NCI-H446 treated with DMSO at 0.1 percent for 48 hours (cell line): ENCODE measurements around the gene TBC1D5.
"Not testable (repeated sequence)": the region's sequence is repeated elsewhere in the genome, so short reads cannot be mapped to it uniquely, and the experiment has no call there.

ENCODE experiments used
- DNase-seq: peaks from one replicate; lab custom pipeline; 2025; lab: John Stamatoyannopoulos, UW

Gene TBC1D5

DNA sequence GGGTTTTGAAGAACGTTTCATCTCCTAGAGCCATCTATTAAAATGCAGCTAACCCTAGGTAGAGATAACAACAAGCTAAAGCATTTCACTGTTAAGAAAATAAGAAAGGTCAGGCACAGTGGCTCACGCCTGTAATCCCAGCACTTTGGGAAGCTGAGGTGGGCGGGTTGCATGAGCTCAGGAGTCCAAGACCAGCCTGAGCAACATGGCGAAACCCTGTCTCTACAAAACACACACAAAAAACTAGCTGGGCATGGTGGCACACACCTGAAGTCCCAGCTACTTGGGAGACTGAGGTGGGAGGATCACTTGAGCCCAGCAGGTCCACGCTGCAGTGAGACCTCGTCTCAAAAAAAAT is 5.4 kb upstream of the TBC1D5 start:
- no peak for DNase-seq

DNA sequence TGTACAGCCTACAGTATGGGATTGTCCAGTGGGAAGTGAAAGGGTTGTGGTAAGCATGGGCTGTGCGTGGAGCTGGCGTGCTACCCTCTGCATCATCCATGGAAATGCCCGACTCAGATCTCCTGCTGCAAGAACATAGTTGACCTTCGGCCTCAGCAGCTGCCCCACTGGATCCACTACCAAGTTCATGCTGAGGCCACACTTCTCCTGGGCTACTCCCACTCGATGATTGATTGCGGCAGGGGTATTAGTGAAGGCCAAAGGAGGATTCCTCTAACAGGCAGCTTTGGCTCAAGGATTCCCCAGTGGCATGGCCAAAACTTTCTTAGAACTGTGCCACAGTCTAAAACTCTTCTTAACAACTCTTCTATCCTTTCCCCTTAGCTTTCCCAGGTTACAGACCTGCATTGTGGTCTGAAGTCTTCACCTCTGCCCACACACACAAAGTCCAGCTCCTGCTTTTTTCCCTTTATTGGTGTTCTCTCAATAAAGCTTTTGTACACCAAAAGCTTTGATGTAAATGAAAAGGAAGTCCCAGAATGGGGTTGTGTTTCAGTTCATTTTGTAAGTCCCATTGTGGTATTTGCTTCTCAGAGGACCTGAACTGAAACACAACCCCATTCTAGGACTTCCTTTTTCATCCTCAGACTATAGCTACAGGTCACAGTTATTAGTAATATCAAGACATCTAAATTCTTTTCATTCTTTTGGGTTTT is 4.9 kb upstream of the TBC1D5 start:
- no peak for DNase-seq

DNA sequence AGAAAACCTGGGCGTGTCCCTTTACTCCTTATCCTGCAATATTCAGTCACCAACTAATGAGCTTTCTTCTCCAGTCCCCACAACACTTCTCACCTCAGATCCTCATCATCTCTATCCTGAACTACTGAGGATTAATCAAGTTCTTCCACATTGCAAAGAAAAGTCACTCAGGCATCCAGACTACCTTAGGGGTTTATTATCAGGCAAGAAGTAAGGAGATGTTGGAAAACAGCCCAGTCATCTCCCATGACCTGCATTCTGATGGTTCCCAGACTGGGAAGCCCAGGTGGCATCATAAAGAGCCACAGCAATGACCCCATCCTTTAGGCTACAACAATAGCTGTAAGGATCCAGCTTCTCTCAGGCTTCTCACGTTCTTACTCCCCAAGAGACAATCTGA is 3.5 kb upstream of the TBC1D5 start:
- no peak for DNase-seq

DNA sequence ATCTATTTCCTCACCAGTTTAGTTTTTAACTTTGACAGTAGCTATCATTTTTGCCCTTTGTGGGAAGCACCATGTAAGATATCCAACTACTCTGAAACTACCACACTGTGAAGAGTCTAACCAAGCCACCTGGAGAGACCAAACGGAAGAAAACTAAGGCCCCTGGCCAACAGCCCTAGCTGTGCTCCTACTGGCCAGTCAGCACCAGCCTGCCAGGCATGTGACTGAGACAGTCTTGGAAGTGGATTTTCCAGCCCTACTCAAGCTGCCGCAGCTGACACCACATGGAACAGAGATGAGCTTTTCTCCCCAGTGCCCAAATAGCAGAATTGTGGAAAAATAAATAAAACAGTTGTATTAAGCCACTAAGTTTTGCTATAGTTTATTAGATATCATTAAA is 2.9 kb upstream of the TBC1D5 start:
- DNase-seq = no peak

DNA sequence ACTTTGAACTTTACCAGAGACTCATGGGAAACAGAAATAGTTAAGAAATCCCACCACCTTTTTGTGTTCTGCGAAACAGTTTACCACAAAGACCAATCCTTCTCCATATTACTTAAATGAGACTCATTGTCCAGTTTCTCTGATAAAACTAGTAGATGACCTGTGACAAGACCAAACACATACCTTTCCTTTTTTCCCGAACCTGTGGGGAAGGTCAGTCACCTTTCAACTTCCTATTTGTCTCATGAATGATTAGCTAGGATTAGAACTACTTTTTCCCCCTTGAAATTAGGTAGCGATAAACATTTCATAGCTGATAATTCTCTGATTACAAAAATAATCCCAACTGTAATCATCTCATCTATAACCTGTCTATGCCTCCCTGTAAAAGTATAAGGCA is 2.3 kb upstream of the TBC1D5 start:
- no peak for DNase-seq

DNA sequence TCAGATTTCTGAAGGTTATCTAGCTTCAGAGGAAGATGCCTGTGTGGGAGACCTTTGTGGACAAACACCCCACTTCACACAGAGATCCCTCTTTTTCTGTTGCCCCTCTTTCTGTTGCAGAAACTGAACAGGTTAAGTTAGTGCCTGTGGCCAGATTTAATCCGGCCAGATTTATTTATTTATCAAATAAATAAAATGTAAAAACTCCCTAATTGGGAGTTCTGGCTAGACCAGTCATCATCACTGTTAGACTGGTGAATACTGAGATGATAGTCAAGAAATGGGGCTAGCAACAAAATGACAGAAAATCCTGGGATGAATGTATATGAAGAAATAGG is 1.2 kb upstream of the TBC1D5 start:
- no peak for DNase-seq

DNA sequence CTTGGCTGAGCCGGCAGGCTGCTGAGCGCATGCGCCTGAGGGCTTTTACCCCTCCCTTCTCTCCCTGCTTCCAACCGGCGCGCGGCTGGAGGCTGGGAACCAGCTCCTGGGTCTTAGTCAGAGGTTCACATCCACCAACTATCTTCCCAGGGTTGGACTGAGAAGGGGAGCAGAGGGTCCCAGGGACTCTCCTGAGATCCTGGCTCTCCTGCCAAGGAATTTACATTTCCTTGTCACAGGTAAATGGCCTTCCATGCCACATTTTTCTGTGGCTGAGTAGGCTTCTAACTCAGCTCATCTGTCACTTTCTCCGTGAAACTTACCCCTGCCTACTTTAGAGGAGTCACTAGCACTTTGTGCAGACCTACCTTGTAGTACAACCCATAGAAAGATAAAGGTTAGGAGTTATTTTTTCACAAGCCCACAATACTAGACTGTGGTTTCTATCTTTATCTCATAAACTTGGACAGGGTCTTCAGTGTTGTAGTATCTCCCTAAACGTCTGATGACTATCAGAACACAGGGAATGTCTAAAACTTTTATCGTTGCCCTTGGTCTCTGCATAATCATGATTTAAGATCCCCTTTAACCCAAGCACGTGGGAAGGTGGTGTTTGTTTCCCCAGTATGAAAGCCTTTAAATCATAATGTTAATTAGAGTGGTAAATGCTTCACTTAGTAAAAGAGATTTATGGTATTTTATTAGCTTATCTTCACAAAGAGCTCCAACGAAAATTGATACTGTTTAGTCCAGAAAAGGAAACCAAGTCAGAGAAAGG is 638 bp upstream of the TBC1D5 start:
- no peak for DNase-seq

DNA sequence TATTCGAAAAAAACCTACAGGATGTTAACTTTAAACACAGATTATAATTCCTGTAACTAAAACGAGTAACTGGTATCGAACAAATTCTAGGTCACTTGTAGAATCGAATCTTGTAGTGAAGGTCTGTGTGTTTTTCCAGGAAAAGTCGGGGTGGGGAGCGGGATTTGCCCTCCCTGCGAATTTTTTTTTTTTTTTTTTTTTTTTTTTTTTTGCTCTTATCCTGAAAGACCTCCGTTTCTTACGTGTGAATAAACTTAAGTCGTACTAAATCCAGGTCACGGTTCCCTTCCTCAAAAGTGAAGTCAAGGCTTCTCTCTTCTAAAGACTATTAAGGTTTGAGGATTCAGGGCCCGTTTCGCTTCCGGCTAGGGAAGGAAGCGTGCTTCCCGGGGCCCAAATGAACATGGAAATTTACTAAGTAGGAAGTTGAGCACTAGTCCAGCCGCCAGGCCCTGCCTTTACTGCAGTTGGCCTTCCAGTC is 770 bp downstream of the TBC1D5 start:
- no peak for DNase-seq

DNA sequence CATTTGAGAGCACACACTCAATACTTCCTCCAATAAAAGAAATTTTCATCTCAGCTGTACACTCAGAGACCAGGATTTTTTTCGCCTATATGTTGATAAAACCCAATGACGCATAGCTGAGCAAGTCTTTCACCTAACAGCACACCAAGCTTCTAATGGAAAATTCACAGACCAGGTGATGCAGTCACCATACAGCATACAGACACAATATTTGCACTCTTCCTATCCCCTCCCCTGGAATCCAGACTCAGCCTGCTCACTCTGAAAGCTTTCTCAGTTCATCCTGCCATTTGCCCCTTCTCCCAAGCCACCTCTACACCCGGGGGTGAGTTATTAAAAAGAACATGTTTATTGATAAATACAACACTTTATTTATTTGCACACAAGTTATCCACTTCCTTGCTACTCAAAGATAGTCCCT is 1.7 kb downstream of the TBC1D5 start:
- no peak for DNase-seq

DNA sequence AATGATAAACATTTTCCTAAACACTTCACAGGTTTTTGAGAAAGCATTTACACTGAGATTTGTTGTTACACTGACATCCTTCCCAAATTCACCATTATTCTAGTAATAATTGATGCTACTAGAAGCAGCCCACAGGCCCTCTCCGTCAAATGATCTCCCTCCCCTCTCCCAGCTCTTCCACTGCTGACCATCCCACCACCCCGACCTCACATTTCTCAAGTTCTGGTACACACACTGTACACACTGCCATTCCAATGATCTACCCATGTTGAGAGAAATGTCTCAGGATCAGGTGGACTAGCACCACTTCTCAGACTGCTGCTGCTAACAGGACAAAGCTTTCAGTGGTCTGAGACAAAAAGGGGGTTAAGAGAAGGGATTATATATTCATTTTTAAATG is 3.5 kb downstream of the TBC1D5 start:
- no peak for DNase-seq

DNA sequence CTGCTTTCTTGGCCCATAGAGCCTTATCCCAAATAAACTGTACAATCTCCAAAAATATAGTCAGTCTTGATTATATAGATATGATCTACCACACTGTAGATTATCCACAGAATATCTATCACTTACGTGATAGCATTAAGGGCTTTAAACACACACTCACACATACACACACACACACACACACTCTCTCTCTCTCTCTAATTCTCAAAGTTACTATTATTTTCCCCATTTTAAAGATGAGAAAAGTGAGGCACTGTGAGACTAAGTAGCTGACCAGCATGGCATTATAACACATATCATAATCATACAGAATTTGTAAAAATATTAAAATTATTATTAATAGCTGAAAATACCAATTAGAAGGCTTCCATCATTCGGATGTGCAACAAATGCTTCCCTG is 4.2 kb downstream of the TBC1D5 start:
- DNase-seq = no peak

DNA sequence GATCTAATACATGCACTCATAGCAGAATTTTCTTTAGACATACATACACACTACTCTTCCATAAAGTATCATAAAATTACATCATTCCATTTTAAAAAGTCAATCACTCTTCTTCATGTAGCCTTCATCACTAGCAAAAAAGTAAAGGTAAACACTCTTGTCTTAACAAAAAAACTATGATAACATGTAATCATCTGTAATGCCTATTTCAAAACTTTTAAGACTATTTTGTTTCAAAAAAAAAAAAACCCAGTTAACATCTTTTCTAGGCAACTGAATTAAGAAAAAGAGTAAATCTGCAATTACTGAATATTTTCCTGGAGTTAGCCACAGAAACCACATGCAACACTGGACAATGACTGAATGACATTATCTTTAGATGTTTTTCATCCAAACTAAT is 4.8 kb downstream of the TBC1D5 start:
- DNase-seq = no peak

DNA sequence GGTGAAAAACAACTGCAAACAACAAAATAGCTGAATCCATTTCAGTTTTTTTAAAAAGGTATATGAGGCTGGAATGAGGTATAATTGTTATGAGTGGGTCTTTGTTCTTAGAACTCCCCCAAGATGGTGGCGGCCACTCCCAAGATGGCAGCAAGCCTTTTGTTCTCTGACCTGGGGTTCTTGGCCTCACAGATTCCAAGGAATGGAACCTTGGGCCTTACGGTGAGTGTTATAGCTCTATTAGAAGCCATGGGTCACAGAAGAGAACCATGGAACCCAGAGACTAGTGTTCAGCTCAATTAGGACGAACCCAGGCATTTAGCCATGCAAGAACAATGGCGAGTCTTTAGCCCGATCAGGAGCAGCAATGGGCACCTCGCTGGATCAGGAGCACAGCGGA is 7.1 kb downstream of the TBC1D5 start:
- not testable (repeated sequence) for DNase-seq

DNA sequence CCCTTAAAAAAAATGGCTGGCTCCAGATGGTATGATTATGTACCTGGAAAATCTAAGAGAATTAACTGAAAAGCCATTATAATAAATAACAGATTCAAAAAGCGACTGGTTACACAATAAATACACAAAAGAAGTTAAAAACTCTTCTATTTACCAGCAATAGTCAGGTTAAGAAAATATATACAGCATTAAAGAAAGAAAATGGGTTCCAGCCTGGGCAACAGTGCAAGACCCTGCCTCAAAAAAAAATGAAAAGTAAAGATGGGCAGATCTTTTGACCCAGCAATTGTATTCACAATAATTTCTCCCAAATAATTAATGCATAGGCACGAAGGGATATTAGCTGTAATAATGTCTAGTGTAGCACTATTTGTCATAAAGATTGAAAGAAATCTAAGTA is 8.7 kb downstream of the TBC1D5 start:
- no peak for DNase-seq

DNA sequence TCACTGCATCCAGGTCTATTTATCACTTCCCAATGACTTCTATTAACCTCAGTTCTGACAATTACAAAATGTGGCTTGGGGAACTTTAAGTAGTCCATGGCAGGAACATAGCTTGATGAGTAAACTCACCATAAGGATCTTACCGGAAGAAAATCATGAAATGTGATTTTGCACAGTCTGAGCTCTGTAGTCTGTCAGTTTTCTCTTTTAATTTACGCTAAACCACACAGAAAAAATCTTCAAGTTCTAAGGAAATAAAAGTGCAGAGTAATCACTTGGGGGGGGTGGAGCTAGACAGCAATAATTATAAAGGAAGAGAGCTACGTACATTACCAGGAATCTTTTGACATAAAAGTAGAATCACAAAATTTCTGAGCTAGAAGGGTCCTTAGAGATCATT is 9.2 kb downstream of the TBC1D5 start:
- DNase-seq = no peak

DNA sequence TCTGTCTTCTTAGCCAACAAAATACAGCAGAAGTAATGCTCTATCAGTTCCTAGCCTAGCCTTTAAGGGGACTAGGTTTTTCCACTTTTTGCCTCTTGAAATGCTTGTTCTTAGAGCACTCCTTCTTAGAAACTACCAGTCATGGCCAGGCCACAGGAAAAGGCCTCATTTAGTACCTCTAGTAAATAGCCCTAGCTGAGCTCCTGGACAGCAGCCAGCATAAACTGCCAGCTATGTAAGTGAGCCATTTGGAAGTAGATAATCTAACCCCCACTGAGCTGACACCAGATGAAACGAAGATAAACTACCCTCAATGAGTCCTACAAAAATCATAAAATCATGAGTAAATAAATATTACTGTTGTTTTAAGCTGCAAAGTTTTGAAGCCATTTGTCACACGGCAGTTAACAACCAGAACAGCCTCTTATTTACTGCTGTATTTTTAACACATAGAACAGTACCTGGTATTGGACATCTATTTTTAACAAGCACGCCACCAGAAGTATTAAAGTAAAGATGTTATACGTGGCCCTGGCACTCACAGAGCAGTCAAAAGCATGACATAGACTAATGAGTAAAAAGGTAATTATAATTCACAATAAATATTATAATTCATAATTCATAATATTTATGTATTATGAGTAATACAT is 12.0 kb downstream of the TBC1D5 start:
- peak; percentile 56 for DNase-seq

DNA sequence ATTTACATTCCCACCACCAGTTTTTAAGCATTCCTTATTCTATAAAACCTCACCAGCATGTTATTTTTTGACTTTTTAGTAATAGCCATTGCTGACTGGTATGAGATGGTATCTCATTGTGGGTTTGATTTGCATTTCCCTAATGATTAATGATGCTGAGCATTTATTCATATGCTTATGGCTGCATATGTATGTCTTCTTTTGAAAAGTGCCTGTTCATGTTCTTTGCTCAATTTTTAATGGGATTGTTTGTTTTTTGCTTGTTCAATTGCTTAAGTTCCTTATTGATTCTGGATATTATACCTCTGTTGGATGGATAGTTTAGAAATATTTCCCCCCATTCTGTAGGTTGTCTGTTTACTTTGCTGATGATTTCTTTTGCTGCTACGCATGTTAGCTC is 16.1 kb downstream of the TBC1D5 start:
- DNase-seq = no peak

DNA sequence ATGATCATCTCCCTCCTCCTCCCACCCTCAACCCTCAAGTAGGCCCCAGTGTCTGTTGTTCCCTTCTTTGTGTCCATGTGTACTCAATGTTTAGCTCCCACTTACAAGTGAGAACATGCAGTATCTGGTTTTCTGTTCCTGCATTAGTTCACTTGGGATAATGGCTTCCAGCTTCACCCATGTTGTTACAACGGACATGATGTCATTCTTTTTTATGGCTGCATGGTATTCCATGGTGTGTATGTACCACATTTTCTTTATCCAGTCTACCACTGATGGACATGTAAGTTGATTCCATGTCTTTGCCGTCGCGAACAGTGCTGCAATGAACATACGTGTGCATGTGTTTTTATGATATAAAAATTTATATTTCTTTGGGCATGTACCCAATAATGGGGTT is 16.6 kb downstream of the TBC1D5 start:
- DNase-seq = not testable (repeated sequence)

DNA sequence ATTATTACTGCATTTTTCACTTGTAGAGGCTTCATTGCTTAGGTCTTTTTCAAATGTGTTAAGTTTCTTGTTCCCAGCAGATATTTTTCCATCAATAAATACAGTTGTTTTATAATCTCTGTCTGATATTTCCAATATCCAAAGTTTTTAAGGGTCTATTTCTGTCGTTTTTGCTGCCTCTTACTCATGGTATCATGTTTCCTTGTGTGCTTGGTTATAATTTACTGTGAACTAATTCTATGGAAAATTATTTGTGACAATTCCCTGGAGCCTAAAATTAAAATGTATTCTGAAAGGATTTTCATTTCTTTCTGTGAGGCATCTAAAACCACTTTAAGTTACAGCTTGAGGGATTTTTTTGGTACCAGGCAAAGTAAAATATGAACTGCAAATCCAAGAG is 17.5 kb downstream of the TBC1D5 start:
- DNase-seq = no peak

DNA sequence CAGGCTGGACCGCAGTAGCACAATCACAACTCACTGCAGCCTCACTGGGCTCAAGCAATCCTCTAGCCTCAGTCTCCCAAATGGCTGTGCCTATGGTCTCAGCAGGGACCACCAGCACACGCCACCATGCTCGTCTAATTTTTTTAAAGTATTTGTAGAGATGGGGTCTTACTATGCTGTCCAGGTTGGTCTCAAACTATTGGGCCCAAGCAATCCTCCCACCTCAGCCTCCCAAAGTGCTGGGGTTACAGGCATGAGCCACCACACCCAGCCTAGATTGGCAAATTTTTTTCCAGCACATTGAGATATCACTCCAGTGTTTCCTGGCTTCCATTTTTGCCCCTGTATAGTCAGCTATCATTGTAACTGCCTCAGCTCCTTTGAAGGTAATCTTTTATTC is 18.3 kb downstream of the TBC1D5 start:
- DNase-seq = no peak

DNA sequence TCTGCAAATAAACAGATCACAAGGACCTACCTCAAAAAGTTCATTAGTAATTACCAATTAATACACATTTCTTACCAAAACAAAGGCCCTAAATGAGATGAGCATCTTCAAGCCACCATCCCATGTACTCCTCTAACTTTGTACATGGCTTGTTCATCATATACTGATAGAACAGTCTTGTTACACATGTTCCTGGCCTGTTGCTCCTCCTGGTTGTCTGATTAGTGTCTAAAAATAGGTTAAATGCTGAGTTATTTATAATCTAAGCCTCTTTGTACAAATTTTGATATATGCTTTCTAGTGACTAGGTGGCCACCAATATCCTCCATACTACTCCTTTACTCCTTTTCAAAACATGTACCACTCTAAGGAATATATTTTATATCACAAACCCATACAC is 25.0 kb downstream of the TBC1D5 start:
- no peak for DNase-seq

DNA sequence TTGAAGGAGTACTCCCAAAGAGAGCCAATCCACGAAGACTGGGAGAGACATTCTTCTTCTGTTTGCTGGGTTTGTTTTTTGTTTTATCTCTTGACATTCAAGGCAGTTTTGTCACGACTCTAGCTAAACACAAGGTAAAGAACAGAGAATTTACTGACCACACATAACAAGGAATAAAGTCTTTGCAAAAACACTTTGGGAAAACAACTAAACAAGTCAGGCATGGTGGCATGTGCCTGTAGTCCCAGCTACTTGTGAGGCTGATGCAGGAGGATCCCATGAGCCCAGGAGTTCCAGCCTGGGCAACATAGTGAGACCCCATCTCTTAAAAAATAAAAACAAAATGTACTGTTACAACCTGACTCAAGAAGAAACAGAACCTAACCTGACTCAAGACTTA is 28.0 kb downstream of the TBC1D5 start:
- DNase-seq = no peak

DNA sequence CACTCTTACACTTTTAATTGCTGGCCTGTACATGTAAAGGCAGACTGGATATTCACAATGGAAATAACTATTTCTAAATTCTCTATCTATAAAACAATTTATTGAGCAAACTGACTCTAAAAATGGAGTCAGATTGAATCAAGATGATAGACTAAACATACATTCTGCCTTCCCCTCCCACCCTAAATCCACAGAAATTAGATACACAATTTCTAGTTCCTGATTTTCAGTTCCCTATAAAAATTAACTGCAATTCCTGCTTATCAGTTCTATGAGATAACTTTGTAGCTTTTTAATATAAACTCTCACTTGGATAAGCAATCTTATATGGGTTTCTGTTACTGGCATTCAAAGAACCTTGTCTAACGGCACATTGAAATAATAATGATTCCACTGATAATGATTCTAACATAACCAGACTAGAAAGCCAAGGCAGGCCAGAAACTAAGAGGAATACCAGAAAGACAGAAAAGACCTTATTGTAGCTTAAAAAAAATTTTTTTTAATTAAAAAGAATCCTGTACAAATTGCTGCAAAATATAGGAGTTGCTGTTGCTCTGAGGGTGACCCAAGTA is 33.1 kb downstream of the TBC1D5 start:
- no peak for DNase-seq
